PFSK-1 (cell line): ENCODE results near the gene MARK3.

ENCODE experiments used
- POLR2AphosphoS5 ChIP-seq: IDR thresholded peaks from 2 replicates; pipeline ENCODE4 v1.6.1; 2012; ENCODE audit warnings: low read depth, mild to moderate bottlenecking, control low read depth, low read length, moderate library complexity
- SIN3A ChIP-seq: IDR thresholded peaks from 2 replicates; pipeline ENCODE4 v1.6.1; 2012; ENCODE audit warnings: mild to moderate bottlenecking, low read length, moderate library complexity, borderline replicate concordance; ENCODE audit not compliant: insufficient read depth
- TAF1 ChIP-seq: IDR thresholded peaks from 2 replicates; pipeline ENCODE4 v1.6.1; 2012; ENCODE audit warnings: low read length, control low read depth, borderline replicate concordance; ENCODE audit not compliant: insufficient read depth
- TF ChIP-seq, protein P1 (sequence below), 2 experiments: IDR thresholded peaks; 2 replicates each; pipeline versions ENCODE4 v1.6.1 to v1.8.0; 2011 to 2012; ENCODE audit warnings: low read depth in 2 of 2, low read length in 2 of 2, control low read depth in 1 of 2, inconsistent platforms in 1 of 2, mild to moderate bottlenecking in 1 of 2, moderate library complexity in 1 of 2; ENCODE audit not compliant: insufficient read depth in 1 of 2

DNA sequence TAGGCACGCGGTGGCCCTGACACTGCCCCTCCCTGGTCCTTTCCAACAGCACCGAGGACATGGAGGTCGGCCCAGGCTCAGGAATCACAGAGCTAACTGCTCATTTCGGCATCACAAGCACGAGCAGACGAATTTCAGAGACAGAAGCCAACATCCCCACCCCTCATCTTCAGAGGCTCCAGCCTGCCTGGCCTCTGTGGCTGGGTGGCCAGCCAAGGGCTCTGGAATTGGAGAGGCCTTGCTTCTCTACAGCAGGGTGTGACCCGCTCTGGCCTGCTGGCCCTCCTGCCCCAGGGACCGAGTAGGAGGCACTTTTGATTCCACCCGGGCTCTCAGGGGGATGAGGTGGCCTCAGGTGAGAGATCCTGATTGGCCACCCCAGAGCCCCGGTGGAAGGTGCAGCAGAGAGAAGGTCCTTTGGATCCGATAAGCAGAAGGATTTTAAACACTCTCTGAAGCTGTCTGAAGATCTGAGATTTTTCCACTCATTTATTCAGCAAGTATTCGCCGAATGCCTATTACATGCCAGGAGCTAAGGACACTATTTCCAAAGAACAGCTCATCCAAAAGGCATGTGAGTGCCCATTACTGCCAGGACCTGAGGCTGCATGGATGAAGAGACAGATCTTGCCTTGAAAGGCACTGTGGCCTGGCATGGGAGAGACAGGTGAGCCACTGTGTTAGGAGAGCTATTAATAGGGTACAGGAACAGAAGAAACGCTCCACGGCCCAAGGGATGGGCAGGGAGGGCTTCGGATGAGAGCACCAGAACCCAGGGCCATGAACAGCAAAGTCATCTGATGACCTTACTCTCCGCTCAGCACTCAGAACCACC, 167.0 kb downstream of the MARK3 start:
- no peak for TF ChIP-seq TAF1
- TF ChIP-seq POLR2AphosphoS5, result no peak
- TF ChIP-seq, protein P1, sequence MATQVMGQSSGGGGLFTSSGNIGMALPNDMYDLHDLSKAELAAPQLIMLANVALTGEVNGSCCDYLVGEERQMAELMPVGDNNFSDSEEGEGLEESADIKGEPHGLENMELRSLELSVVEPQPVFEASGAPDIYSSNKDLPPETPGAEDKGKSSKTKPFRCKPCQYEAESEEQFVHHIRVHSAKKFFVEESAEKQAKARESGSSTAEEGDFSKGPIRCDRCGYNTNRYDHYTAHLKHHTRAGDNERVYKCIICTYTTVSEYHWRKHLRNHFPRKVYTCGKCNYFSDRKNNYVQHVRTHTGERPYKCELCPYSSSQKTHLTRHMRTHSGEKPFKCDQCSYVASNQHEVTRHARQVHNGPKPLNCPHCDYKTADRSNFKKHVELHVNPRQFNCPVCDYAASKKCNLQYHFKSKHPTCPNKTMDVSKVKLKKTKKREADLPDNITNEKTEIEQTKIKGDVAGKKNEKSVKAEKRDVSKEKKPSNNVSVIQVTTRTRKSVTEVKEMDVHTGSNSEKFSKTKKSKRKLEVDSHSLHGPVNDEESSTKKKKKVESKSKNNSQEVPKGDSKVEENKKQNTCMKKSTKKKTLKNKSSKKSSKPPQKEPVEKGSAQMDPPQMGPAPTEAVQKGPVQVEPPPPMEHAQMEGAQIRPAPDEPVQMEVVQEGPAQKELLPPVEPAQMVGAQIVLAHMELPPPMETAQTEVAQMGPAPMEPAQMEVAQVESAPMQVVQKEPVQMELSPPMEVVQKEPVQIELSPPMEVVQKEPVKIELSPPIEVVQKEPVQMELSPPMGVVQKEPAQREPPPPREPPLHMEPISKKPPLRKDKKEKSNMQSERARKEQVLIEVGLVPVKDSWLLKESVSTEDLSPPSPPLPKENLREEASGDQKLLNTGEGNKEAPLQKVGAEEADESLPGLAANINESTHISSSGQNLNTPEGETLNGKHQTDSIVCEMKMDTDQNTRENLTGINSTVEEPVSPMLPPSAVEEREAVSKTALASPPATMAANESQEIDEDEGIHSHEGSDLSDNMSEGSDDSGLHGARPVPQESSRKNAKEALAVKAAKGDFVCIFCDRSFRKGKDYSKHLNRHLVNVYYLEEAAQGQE (IDR thresholded peaks at IDR 0.05; ENCODE audit: insufficient read depth in 1 of 2, low read depth in 2 of 2, low read length in 2 of 2), result no peak
- no peak for TF ChIP-seq SIN3A
